ENCODE measurements around the gene SHANK2.

SHANK2 gene

DNA sequence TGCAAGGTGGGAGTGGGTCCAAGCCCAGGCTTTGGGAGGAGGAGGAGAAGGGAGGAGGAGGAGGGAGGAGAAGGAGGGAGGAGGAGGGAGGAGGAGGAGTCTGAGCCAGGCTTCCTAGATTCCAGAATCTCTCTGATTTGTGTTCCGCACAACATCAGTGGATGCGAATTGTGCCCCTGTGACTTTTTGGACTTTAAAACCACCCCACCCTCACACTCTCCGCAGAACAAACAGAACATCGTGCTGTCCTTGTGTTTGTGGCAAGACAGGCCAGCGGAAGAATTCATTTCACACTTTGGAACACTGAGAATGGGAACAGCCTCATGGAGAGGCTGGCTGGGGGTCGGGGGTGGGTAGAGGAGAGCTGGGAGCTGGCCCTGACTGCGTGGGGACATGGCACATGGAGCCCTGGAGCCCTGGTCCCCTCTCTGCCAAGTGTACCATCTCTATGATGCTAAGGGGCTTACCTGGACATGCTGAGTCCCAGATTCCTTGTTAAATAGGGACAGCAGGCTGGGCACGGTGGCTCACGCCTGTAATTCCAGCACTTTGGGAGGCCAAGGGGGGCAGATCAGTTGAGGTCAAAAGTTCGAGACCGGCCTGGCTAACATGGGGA, 16.4 kb upstream of the SHANK2 start:
- DNase-seq (ENCODE audit: low read depth in 2 of 2), result no peak
- H3K4me3 ChIP-seq (replicated peaks in 1 of 2; ENCODE audit: low read depth in 2 of 2, low read length in 2 of 2), result no peak overlapping the region
- TF ChIP-seq, protein P1, sequence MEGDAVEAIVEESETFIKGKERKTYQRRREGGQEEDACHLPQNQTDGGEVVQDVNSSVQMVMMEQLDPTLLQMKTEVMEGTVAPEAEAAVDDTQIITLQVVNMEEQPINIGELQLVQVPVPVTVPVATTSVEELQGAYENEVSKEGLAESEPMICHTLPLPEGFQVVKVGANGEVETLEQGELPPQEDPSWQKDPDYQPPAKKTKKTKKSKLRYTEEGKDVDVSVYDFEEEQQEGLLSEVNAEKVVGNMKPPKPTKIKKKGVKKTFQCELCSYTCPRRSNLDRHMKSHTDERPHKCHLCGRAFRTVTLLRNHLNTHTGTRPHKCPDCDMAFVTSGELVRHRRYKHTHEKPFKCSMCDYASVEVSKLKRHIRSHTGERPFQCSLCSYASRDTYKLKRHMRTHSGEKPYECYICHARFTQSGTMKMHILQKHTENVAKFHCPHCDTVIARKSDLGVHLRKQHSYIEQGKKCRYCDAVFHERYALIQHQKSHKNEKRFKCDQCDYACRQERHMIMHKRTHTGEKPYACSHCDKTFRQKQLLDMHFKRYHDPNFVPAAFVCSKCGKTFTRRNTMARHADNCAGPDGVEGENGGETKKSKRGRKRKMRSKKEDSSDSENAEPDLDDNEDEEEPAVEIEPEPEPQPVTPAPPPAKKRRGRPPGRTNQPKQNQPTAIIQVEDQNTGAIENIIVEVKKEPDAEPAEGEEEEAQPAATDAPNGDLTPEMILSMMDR (IDR thresholded peaks at IDR 0.05; ENCODE audit: low read depth, low read length), result no peak

DNA sequence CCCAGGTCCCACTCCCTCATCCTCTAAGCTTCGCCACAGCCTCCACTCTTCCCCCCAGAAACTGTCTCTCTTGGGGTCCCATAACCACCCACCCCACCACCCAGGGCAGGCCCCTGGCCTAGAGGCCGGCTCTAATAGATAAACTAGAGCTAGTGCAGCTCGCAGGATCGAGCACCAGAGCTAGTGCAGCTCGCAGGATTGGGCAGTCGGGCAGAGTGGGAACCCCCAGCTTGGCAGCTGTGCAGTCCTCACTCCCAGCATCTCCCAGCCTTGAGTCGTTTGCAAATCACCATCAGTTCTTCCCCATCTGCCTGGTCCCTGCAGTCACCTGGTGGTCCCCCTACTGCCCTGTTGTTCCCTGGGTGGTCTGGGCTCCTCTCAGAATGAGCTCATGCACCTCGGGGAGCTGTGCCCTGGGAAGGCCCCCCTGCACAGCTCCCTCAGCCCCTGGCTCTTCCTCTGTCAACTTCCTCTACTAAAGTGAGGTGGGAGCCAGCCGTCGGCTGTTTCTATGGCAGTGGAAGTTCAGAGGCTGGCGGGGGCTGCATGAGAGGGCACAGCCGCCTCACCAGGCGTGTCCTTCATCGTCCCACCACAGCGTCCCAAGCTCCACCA, 15.5 kb upstream of the SHANK2 start:
- TF ChIP-seq, protein P1 (IDR thresholded peaks at IDR 0.05; ENCODE audit: low read depth, low read length), result no peak
- no peak overlapping the region for H3K4me3 ChIP-seq (replicated peaks in 1 of 2; ENCODE audit: low read depth in 2 of 2, low read length in 2 of 2)
- DNase-seq (ENCODE audit: low read depth in 2 of 2), result no peak

DNA sequence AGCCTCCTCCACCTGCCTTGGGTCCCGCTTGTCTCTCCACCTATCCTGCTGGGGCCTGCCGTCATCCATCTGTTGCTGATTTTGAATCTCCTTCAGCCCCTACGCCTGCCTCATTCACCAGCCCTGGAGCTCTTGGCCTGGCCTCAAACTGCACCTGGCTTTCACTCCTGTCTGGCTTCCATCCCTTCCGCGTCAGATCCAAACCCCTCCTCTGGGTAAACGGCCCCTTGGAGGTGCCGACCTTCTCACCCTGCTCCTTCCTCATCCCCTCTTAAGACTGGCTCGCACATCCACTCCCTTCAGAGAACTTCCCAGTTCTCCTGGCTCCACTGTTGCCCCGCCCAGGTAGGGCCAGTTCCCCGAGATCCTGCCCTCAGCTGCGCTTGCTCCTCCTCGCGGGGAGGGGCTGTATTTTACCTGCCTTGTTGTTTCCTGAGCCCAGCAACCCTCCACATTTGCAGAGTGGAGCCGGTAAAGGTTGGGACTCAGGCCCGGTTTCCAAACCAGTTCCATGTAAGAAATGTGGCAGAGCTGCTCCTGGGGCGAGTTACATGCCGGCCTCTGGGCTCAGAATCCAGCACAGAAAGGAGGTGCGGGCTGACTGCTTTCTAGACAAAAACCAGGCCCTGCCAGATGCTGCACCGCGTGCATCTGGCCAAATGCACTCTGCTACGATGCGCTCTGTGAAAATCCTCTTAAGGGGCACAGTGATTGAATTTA, 13.9 kb upstream of the SHANK2 start:
- TF ChIP-seq, protein P1 (IDR thresholded peaks at IDR 0.05; ENCODE audit: low read depth, low read length), result no peak
- H3K4me3 ChIP-seq (replicated peaks in 1 of 2; ENCODE audit: low read depth in 2 of 2, low read length in 2 of 2), result no peak overlapping the region

DNA sequence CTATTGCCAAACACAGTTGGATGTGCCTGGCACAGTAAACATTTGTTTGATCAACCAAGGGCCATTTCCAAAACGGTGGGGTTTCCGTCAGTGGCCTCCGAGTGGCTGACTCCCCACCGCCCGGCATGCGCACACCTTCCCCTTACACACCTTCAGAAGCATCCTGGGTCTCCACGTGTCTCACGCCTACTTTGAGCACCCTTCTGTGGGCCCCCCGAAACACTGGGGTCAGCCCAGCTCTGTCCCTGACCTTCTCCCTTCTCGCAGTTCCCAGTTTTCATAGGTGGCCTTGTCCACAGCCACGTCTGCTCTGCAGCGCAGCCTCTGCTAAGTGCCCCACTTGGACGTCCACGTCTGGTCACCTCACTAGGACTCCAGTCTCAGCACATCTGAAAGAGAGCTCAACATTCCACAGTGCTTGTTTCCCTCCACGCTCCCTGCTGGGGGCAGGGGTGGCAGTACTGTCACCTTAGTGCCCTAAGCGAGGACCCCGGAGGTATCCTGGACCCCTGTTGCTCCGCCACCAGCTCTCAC, 13.2 kb upstream of the SHANK2 start:
- DNase-seq (ENCODE audit: low read depth in 2 of 2), result no peak
- TF ChIP-seq, protein P1 (IDR thresholded peaks at IDR 0.05; ENCODE audit: low read depth, low read length), result no peak
- no peak overlapping the region for H3K4me3 ChIP-seq (replicated peaks in 1 of 2; ENCODE audit: low read depth in 2 of 2, low read length in 2 of 2)

More for the DNA sequence above, 13.9 kb upstream of the SHANK2 start:
- no peak for DNase-seq (ENCODE audit: low read depth in 2 of 2)

DNA sequence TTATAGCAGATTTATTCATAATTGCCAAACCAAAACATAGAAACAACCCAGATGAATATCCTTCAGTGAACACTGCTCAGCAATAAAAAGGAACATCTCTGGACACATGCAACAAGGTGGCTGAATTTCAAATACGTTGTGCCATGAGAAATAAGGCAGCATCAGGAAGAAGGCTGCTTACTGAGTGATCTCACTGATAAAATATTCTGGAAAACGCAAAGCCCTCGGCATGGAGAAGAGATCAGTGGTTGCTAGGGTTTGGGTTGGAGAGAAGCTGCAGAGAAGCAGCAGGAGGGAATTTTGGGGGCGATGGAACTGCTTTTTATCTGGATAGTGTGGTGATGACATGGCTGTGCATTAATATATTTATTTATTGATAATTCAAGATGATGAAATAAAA, 11.0 kb upstream of the SHANK2 start:
- TF ChIP-seq, protein P1 (IDR thresholded peaks at IDR 0.05; ENCODE audit: low read depth, low read length), result no peak

DNA sequence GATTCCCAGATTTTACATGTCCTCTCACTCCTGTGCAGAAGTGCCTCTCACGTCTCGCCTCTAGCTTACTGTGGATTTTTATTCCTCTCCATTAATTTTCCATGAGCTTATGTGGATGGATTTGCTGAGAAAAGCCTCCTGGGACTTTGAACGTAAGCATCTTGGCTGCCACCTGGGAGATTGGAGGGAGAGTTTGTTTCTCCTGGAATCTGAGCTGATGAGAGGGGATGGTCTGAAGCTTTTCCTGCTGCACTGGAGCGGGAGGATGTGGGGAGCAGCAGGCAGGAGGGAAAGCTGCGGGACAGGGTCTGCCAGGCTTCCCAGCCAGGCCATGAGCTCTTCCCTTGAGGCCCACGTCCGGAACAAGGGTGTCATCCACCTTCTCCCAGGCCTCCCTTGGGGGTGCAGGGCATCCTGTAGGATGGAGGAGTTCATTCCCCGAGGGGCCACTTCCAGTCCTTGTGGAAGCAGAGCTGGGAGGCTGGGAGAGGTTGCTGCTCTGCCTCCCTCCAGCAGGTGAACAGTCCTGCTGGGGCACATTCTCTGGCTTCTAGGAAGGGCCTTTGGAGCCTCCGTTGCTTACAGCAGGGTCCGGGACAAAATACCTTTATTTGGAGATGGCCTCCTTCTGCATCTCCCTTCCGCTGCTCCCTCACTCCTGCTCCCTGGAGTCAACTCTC, 3.6 kb upstream of the SHANK2 start:
- DNase-seq (ENCODE audit: low read depth in 2 of 2), result no peak
- H3K4me3 ChIP-seq (replicated peaks in 1 of 2; ENCODE audit: low read depth in 2 of 2, low read length in 2 of 2), result no peak overlapping the region
- TF ChIP-seq, protein P1 (IDR thresholded peaks at IDR 0.05; ENCODE audit: low read depth, low read length), result no peak

More for the DNA sequence above, 11.0 kb upstream of the SHANK2 start:
- DNase-seq (ENCODE audit: low read depth in 2 of 2), result no peak
- H3K4me3 ChIP-seq (replicated peaks in 1 of 2; ENCODE audit: low read depth in 2 of 2, low read length in 2 of 2), result no peak overlapping the region
